Putamen (tissue), 1 donor: ENCODE data around the gene SKI.

Experiments
- DNase-seq: peaks from one replicate; pipeline ENCODE4 v3.0.0-alpha.2; 2016; ENCODE audit warnings: low spot score

The SKI gene

GRCh38 chr1:2339206-2340085 is 111.3 kb downstream of the SKI start:
- DNase-seq, result no peak

GRCh38 chr1:2340086-2340917 is 112.2 kb downstream of the SKI start:
- DNase-seq, result no peak

- DNase-seq, result no peak
These were observed 112.8 kb downstream of the SKI start for GRCh38 chr1:2340918-2341254.

GRCh38 chr1:2341706-2342383 is 113.7 kb downstream of the SKI start:
- no peak for DNase-seq

GRCh38 chr1:2342384-2343022 is 114.4 kb downstream of the SKI start:
- DNase-seq, result no peak

GRCh38 chr1:2343023-2343935 is 115.2 kb downstream of the SKI start:
- no peak for DNase-seq

GRCh38 chr1:2344121-2344681 is 116.1 kb downstream of the SKI start:
- DNase-seq, result no peak

GRCh38 chr1:2344744-2345296 is 116.7 kb downstream of the SKI start:
- DNase-seq, result no peak

- no peak for DNase-seq
These were observed 117.4 kb downstream of the SKI start for GRCh38 chr1:2345297-2346075.

GRCh38 chr1:2346691-2347408 is 118.7 kb downstream of the SKI start:
- no peak for DNase-seq

- DNase-seq, result no peak
These were observed 119.3 kb downstream of the SKI start for GRCh38 chr1:2347409-2347785.

- DNase-seq, result no peak
These were observed 119.8 kb downstream of the SKI start for GRCh38 chr1:2347896-2348295.

GRCh38 chr1:2348346-2349325 is 120.5 kb downstream of the SKI start:
- DNase-seq, result no peak

GRCh38 chr1:2349806-2350205 is 121.7 kb downstream of the SKI start:
- no peak for DNase-seq

- no peak for DNase-seq
These were observed 122.4 kb downstream of the SKI start for GRCh38 chr1:2350501-2350900.

- no peak for DNase-seq
These were observed 123.0 kb downstream of the SKI start for GRCh38 chr1:2350911-2351655.

GRCh38 chr1:2351723-2352122 is 123.6 kb downstream of the SKI start:
- no peak for DNase-seq
